ENCODE data around the gene SPTBN4. TPM values are rescaled to one million over a fixed set of nuclear protein-coding genes. Genes with fewer than 3 reads are reported as not detected.

Gene SPTBN4
- polyA plus RNA-seq, 1 donor from 2014 or later = 12.7 TPM

DNA sequence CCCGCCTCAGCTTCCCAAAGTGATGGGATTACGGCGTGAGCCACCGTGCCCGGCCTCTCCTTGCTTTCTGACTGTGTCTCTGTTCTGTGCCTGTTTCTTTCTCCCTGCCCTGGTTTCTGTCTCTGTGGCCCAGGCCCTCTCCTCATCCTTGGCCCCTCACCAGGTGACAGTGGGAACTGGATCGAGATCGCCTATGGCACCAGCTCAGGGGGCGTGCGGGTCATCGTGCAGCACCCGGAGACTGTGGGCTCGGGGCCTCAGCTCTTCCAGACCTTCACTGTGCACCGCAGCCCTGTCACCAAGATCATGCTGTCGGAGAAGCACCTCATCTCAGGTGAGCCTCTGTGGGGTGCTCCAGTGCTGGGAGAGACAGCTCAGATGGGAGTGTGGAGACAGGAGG, 119.8 kb downstream of the SPTBN4 start:
- H3K27ac ChIP-seq (ENCODE audit: low read length) = no peak overlapping the region
- H3K4me2 ChIP-seq (ENCODE audit: low read length) = no peak overlapping the region
- H3K9me2 ChIP-seq (ENCODE audit: insufficient read depth, low read length) = no peaks in the 10 kb centered on the region
- no peaks in the 10 kb centered on the region for H3K9me3 ChIP-seq (ENCODE audit: low read length)
- no peaks in the 10 kb centered on the region for H4K20me1 ChIP-seq (ENCODE audit: insufficient read depth)
- no peak overlapping the region for H2AFZ ChIP-seq (ENCODE audit: low read depth, low read length)
- no peak overlapping the region for H3K9ac ChIP-seq (ENCODE audit: low read length)
- no peak overlapping the region for H3K4me3 ChIP-seq (ENCODE audit: low read length)
- H3K27me3 ChIP-seq (ENCODE audit: insufficient read depth, low read depth, low read length) = no peaks in the 10 kb centered on the region
- no peaks in the 10 kb centered on the region for H3K36me3 ChIP-seq (ENCODE audit: insufficient read depth, low read length)
- TF ChIP-seq RAD21 (conservative IDR thresholded peaks at IDR 0.05) (no peak), EZH2 (IDR thresholded peaks at IDR 0.05; ENCODE audit: borderline replicate concordance, insufficient read depth, low read length, poor library complexity, severe bottlenecking) (no peak), MXI1 (conservative IDR thresholded peaks at IDR 0.05; ENCODE audit: poor library complexity, severe bottlenecking) (no peak), CTCF (IDR thresholded peaks at IDR 0.05; ENCODE audit: poor library complexity, severe bottlenecking) (no peak), TAF1 (IDR thresholded peaks at IDR 0.05; ENCODE audit: low read depth) (no peak), EP300 (conservative IDR thresholded peaks at IDR 0.05; ENCODE audit: poor library complexity, severe bottlenecking) (no peak), POLR2AphosphoS5 (IDR thresholded peaks at IDR 0.05) (no peak), SMC3 (conservative IDR thresholded peaks at IDR 0.05; ENCODE audit: poor library complexity) (no peak)
- TF ChIP-seq, protein P1, sequence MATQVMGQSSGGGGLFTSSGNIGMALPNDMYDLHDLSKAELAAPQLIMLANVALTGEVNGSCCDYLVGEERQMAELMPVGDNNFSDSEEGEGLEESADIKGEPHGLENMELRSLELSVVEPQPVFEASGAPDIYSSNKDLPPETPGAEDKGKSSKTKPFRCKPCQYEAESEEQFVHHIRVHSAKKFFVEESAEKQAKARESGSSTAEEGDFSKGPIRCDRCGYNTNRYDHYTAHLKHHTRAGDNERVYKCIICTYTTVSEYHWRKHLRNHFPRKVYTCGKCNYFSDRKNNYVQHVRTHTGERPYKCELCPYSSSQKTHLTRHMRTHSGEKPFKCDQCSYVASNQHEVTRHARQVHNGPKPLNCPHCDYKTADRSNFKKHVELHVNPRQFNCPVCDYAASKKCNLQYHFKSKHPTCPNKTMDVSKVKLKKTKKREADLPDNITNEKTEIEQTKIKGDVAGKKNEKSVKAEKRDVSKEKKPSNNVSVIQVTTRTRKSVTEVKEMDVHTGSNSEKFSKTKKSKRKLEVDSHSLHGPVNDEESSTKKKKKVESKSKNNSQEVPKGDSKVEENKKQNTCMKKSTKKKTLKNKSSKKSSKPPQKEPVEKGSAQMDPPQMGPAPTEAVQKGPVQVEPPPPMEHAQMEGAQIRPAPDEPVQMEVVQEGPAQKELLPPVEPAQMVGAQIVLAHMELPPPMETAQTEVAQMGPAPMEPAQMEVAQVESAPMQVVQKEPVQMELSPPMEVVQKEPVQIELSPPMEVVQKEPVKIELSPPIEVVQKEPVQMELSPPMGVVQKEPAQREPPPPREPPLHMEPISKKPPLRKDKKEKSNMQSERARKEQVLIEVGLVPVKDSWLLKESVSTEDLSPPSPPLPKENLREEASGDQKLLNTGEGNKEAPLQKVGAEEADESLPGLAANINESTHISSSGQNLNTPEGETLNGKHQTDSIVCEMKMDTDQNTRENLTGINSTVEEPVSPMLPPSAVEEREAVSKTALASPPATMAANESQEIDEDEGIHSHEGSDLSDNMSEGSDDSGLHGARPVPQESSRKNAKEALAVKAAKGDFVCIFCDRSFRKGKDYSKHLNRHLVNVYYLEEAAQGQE (IDR thresholded peaks at IDR 0.05; ENCODE audit: borderline replicate concordance) = no peak
- H3K79me2 ChIP-seq (replicated peaks; ENCODE audit: insufficient read depth, low read length) = no peaks in the 10 kb centered on the region
- no peaks in the 10 kb centered on the region for H3F3A ChIP-seq (ENCODE audit: insufficient read depth, low read length, poor library complexity, severe bottlenecking)

DNA sequence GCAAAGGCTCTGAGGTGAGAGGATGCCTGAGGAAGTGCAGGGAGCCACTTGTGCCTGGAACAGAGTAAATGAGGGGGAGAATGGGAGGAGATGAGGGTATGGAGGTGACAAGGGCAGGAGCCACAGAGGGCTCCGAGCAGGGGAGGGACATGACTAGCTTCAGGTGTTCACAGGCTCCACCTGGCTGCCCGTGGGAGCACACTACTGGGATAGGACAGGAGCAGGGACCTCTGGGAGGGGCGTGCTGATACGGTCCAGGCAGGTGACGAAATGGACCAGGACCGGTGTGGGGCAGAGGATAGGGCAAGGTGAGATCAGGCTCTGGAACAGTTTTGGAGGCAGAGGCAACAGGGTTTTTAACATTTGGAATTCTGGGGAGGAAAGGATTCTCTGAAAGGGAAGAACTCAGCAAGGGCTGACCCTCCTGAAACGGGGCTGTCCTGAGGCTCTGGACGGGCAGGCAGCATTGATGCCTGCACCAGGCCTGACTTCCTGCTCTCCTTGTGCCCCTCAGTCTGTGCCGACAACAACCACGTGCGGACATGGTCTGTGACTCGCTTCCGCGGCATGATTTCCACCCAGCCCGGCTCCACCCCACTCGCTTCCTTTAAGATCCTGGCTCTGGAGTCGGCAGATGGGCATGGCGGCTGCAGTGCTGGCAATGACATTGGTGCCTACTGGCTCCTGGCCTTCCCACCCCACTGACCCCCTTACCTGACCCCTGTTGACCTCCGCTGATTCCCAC, 121.5 kb downstream of the SPTBN4 start:
- H3K9me2 ChIP-seq (ENCODE audit: insufficient read depth, low read length) = no peaks in the 10 kb centered on the region
- no peaks in the 10 kb centered on the region for H3K27me3 ChIP-seq (ENCODE audit: insufficient read depth, low read depth, low read length)
- H3K4me3 ChIP-seq (ENCODE audit: low read length) = no peak overlapping the region
- H3K9ac ChIP-seq (ENCODE audit: low read length) = no peak overlapping the region
- H2AFZ ChIP-seq (ENCODE audit: low read depth, low read length) = no peak overlapping the region
- H3K36me3 ChIP-seq (ENCODE audit: insufficient read depth, low read length) = no peaks in the 10 kb centered on the region
- no peak overlapping the region for H3K27ac ChIP-seq (ENCODE audit: low read length)
- no peak for TF ChIP-seq RAD21 (conservative IDR thresholded peaks at IDR 0.05)
- TF ChIP-seq POLR2AphosphoS5 (IDR thresholded peaks at IDR 0.05) = no peak
- TF ChIP-seq TAF1 (IDR thresholded peaks at IDR 0.05; ENCODE audit: low read depth) = no peak
- H3K4me2 ChIP-seq (ENCODE audit: low read length) = no peak overlapping the region
- no peaks in the 10 kb centered on the region for H3F3A ChIP-seq (ENCODE audit: insufficient read depth, low read length, poor library complexity, severe bottlenecking)
- H3K79me2 ChIP-seq (replicated peaks; ENCODE audit: insufficient read depth, low read length) = no peaks in the 10 kb centered on the region
- H3K9me3 ChIP-seq (ENCODE audit: low read length) = no peaks in the 10 kb centered on the region
- H4K20me1 ChIP-seq (ENCODE audit: insufficient read depth) = no peaks in the 10 kb centered on the region

Data from neural cell (in vitro differentiated cells).